ENCODE measurements around the gene TOP3B. TPM values are rescaled to one million over a fixed set of nuclear protein-coding genes. Genes with fewer than 3 reads are reported as not detected.

TOP3B gene
- total RNA-seq, 1 donor from 2014 or later, result 29.2 TPM

GRCh38 chr22:21945453-21946261, 36.9 kb downstream of the TOP3B start:
- Histone ChIP-seq H3K27me3 (ENCODE audit: control insufficient read depth, insufficient read depth, low read length) (no peaks in the 10 kb centered on the region), H3K36me3 (ENCODE audit: control insufficient read depth, insufficient read depth, low read length) (no peaks in the 10 kb centered on the region), H3K4me3 (ENCODE audit: low read depth, low read length) (no peak overlapping the region)
- TF ChIP-seq CTCF (IDR thresholded peaks at IDR 0.05; ENCODE audit: insufficient read depth, low read length, poor library complexity, severe bottlenecking), result no peak
- DNase-seq (ENCODE audit: low read depth), result no peak

- no peak overlapping the region for H3K4me3 ChIP-seq (ENCODE audit: low read depth, low read length)
- DNase-seq (ENCODE audit: low read depth), result no peak
- H3K36me3 ChIP-seq (ENCODE audit: control insufficient read depth, insufficient read depth, low read length), result no peaks in the 10 kb centered on the region
- TF ChIP-seq CTCF (IDR thresholded peaks at IDR 0.05; ENCODE audit: insufficient read depth, low read length, poor library complexity, severe bottlenecking), result no peak
- no peaks in the 10 kb centered on the region for H3K27me3 ChIP-seq (ENCODE audit: control insufficient read depth, insufficient read depth, low read length)
These were observed 37.7 kb downstream of the TOP3B start for GRCh38 chr22:21944871-21945270.

- H3K36me3 ChIP-seq (ENCODE audit: control insufficient read depth, insufficient read depth, low read length), result no peaks in the 10 kb centered on the region
- no peaks in the 10 kb centered on the region for H3K27me3 ChIP-seq (ENCODE audit: control insufficient read depth, insufficient read depth, low read length)
These were observed 38.8 kb downstream of the TOP3B start for GRCh38 chr22:21943571-21944448.

GRCh38 chr22:21942407-21943343, 39.9 kb downstream of the TOP3B start:
- TF ChIP-seq CTCF (IDR thresholded peaks at IDR 0.05; ENCODE audit: insufficient read depth, low read length, poor library complexity, severe bottlenecking), result no peak
- Histone ChIP-seq H3K4me3 (ENCODE audit: low read depth, low read length) (no peak overlapping the region), H3K36me3 (ENCODE audit: control insufficient read depth, insufficient read depth, low read length) (no peaks in the 10 kb centered on the region), H3K27me3 (ENCODE audit: control insufficient read depth, insufficient read depth, low read length) (no peaks in the 10 kb centered on the region)
- DNase-seq (ENCODE audit: low read depth), result no peak

More at GRCh38 chr22:21943571-21944448, 38.8 kb downstream of the TOP3B start:
- no peak for TF ChIP-seq CTCF (IDR thresholded peaks at IDR 0.05; ENCODE audit: insufficient read depth, low read length, poor library complexity, severe bottlenecking)
- DNase-seq (ENCODE audit: low read depth), result no peak
- H3K4me3 ChIP-seq (ENCODE audit: low read depth, low read length), result no peak overlapping the region

DNA sequence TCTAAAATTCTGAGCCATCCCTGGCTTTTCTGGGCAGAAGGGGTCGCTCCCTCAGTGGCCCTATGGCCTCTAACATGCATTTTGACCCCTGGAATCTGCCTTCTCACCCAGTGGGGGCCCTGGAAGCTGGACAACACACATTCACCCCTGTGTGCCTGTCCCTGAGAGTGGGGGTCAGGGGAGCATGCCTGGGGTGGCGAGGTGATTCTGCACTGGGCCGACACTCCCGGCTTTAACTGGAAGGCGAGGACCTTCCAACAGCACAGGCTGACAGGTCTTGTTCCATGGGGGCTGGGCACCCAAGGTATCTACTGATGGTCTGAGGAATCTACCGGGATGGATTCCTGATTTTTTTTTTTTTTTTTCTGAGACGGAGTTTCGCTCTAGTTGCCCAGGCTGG, 40.7 kb downstream of the TOP3B start:
- DNase-seq (ENCODE audit: low read depth), result no peak
- Histone ChIP-seq H3K4me3 (ENCODE audit: low read depth, low read length) (no peak overlapping the region), H3K36me3 (ENCODE audit: control insufficient read depth, insufficient read depth, low read length) (no peaks in the 10 kb centered on the region), H3K27me3 (ENCODE audit: control insufficient read depth, insufficient read depth, low read length) (no peaks in the 10 kb centered on the region)
- TF ChIP-seq CTCF (IDR thresholded peaks at IDR 0.05; ENCODE audit: insufficient read depth, low read length, poor library complexity, severe bottlenecking), result no peak
